Measurements from ENCODE around the gene PNLIP. TPM values are rescaled to one million over a fixed set of nuclear protein-coding genes. Genes with fewer than 3 reads are reported as not detected.

Gene PNLIP
- total RNA-seq, 1 donor from 2014 or later = not detected

DNA sequence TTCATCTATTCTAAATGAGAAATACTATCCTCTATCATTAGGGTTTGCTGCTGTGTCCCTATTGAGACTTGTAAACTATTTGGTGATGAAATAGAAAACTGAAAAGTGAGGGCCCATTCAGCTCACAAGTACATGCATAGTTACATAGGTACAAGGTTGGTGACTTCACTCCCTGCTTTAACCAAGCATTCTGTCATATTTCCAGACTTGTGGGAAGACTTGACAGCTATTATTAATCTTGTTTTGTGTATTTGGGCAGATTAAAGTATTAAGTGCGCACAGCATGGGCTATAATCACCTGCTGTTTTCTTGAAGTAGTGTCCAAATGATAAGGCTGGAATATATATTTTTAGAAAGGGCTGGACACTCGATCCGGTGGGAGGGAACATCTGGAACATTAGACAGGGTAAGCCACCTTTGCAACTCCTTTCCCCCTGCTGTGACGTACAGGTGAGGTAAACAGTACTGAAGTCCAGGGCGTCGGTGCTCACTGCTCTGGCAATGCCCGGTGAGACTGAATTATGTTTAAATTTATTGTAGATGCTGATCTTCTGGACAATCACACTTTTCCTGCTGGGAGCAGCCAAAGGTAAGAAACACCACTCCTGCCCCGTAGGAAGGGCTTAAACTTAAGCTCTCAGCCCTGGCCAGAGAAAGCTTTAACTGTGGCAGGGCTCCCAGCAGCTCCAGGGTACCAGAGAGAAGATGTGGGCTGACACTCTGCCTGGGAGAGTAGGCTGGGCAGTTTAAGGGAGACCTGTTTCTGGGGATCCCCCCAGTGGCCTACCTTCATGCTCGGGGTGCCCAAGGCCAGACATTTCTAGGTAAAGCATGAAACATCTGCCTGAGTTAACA lies 45.1 kb downstream of the PNLIP start, which contains the start of gene PNLIPRP1:
PNLIPRP1 (plus strand) TSS at position 370 of the 855 bp plus-strand sequence; CDS start at position 541, 171 bp downstream.
- H3K27ac Mint-ChIP-seq = no peak within 1 kb of the TSS
- H3K4me3 Mint-ChIP-seq (ENCODE audit: low read depth) = no peak within 1 kb of the TSS
- intact Hi-C loops (cut with micrococcal nuclease) = no loop called here
- no peak for DNase-seq (ENCODE audit: low spot score)
- no peaks in the 10 kb centered on the region for H3K27me3 Mint-ChIP-seq (ENCODE audit: low read depth)
- H3K4me1 Mint-ChIP-seq (ENCODE audit: low read depth) = no peaks in the 10 kb centered on the region
- H3K9me3 Mint-ChIP-seq = no peaks in the 10 kb centered on the region
- H3K36me3 Mint-ChIP-seq (ENCODE audit: low read depth) = no peaks in the 10 kb centered on the region

DNA sequence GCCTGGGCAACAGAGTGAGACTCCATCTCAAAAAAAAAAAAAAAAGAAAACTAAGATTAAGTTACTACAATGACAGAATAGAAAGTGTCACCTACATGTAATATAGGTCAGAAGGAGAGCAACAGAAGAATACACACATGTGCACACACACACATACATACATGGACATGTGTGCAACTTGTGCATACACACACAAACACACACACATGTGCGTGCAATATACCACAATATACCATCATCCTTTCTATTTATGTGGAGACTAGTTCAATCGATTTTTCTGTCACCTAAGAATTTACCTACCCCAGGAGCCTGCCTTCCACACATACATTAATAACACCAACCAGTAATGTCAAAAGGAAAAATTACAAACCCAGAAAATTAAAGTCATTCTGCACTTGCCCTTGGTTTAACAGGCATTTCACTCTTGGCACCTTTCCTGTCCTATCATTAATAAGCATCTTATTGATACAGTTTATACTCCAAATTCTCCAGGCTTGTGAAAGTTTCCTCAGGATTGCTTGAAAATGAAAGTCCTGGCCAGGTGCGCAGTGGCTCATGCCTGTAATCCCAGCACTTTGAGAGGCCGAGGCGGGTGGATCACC lies 47.5 kb downstream of the PNLIP start:
- no peak for DNase-seq (ENCODE audit: low spot score)
- no peak overlapping the region for H3K4me3 Mint-ChIP-seq (ENCODE audit: low read depth)
- no peaks in the 10 kb centered on the region for H3K27me3 Mint-ChIP-seq (ENCODE audit: low read depth)
- no peaks in the 10 kb centered on the region for H3K9me3 Mint-ChIP-seq
- intact Hi-C loops (cut with micrococcal nuclease) = no loop called here
- H3K27ac Mint-ChIP-seq = no peak overlapping the region
- H3K4me1 Mint-ChIP-seq (ENCODE audit: low read depth) = no peaks in the 10 kb centered on the region
- H3K36me3 Mint-ChIP-seq (ENCODE audit: low read depth) = no peaks in the 10 kb centered on the region

DNA sequence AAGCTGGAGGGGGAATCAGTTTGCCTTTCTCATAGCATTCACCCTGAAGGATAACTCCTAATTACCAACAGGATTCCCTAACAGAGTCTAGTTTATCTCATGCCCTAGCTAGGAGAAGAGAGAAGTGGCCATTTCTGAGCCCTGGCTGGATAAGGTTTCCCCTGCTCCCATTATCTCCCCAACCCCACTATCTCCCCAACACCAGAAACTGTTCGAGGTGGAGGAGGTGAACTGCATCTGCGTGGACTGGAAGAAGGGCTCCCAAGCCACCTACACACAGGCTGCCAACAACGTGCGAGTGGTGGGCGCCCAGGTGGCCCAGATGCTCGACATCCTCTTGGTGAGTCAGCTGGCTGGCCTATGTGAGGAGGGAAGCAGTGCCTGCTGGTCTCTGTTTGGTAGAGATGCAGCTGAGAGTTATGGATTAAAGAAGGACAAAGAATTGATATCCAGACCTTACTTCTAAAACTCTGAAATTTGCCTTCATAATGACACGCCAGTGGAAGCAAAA lies 48.8 kb downstream of the PNLIP start:
- Mint-ChIP-seq H3K9me3 (no peaks in the 10 kb centered on the region), H3K36me3 (ENCODE audit: low read depth) (no peaks in the 10 kb centered on the region), H3K4me1 (ENCODE audit: low read depth) (no peaks in the 10 kb centered on the region), H3K27ac (no peak overlapping the region), H3K4me3 (ENCODE audit: low read depth) (no peak overlapping the region), H3K27me3 (ENCODE audit: low read depth) (no peaks in the 10 kb centered on the region)
- intact Hi-C loops (cut with micrococcal nuclease) = no loop called here
- DNase-seq (ENCODE audit: low spot score) = no peak

DNA sequence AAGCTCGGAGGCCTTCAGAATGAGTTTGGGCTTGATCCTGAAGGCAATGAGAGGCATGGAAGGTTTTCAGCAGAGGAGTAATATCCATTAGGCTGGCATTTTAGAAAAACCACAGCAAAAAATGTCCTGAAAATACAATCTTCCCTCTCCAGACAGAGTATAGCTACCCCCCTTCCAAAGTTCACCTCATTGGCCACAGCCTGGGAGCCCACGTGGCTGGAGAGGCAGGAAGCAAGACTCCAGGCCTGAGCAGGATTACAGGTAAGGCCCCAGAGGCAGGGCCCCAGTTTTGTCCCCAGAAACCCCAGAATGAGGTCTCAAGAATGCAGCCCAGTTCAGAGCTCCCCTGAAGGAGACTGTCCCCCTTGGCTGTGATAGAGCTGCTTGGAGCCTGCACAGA lies 50.3 kb downstream of the PNLIP start:
- H3K27me3 Mint-ChIP-seq (ENCODE audit: low read depth) = no peaks in the 10 kb centered on the region
- no peaks in the 10 kb centered on the region for H3K9me3 Mint-ChIP-seq
- H3K4me3 Mint-ChIP-seq (ENCODE audit: low read depth) = no peak overlapping the region
- DNase-seq (ENCODE audit: low spot score) = no peak
- no peak overlapping the region for H3K27ac Mint-ChIP-seq
- intact Hi-C loops (cut with micrococcal nuclease) = no loop called here
- no peaks in the 10 kb centered on the region for H3K36me3 Mint-ChIP-seq (ENCODE audit: low read depth)
- H3K4me1 Mint-ChIP-seq (ENCODE audit: low read depth) = no peaks in the 10 kb centered on the region

DNA sequence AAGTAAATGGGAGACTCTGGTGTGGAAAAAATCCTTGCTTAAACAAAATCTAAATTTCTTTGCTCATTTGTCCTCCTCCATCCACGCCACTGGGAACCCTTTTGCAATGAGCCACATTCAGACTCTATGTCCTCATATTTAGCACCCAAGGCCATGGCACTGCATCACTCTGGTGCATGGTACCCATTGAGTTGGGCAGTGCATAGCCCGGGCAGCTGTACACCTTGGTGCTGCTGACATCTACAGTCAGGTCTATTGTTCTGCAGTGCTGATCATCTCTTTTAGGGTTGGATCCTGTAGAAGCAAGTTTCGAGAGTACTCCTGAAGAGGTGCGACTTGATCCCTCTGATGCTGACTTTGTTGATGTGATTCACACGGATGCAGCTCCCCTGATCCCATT lies 51.8 kb downstream of the PNLIP start:
- no peaks in the 10 kb centered on the region for H3K27me3 Mint-ChIP-seq (ENCODE audit: low read depth)
- no peaks in the 10 kb centered on the region for H3K36me3 Mint-ChIP-seq (ENCODE audit: low read depth)
- no peaks in the 10 kb centered on the region for H3K4me1 Mint-ChIP-seq (ENCODE audit: low read depth)
- no peaks in the 10 kb centered on the region for H3K9me3 Mint-ChIP-seq
- H3K4me3 Mint-ChIP-seq (ENCODE audit: low read depth) = no peak overlapping the region
- no peak overlapping the region for H3K27ac Mint-ChIP-seq
- intact Hi-C loops (cut with micrococcal nuclease) = no loop called here
- DNase-seq (ENCODE audit: low spot score) = no peak

DNA sequence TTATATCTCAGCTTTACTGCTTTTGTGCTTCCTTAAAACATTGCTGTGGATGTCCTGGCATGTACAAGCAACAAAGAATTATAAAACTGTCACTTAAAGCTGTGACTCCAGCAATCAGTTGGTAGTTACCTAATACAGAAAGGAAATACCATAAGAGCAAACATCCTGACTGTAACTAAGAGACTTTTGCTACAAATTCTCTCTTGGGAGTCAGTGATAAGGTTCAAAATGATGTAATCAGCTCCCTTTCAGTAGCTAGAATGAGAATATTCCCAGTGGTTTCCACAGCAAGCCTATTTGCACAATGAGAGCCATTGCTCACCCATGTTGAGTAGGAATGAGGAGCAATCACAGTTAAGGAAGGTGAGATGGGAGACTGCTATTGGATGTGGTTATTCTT lies 52.6 kb downstream of the PNLIP start:
- Mint-ChIP-seq H3K27ac (no peak overlapping the region), H3K4me1 (ENCODE audit: low read depth) (no peaks in the 10 kb centered on the region), H3K4me3 (ENCODE audit: low read depth) (no peak overlapping the region), H3K9me3 (no peaks in the 10 kb centered on the region), H3K36me3 (ENCODE audit: low read depth) (no peaks in the 10 kb centered on the region), H3K27me3 (ENCODE audit: low read depth) (no peaks in the 10 kb centered on the region)
- intact Hi-C loops (cut with micrococcal nuclease) = no loop called here
- no peak for DNase-seq (ENCODE audit: low spot score)

DNA sequence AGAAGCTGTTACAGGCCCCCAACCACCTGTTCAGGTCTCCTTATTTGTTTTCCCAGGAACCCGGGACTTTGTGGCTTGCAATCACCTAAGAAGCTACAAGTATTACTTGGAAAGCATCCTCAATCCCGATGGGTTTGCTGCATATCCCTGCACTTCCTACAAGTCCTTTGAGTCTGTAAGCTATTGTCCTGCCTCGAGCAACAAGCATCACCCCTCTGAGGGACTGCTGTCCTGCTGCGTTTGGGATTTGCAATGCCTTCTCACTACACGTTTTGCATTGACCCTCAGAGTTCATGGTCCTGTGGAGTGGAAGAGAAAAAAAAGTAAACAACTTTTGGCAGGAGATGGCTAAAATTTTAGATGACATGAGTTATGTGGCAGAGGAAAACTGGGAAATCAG lies 54.3 kb downstream of the PNLIP start:
- Mint-ChIP-seq H3K36me3 (ENCODE audit: low read depth) (no peaks in the 10 kb centered on the region), H3K4me3 (ENCODE audit: low read depth) (no peak overlapping the region), H3K4me1 (ENCODE audit: low read depth) (no peaks in the 10 kb centered on the region), H3K27ac (no peak overlapping the region), H3K27me3 (ENCODE audit: low read depth) (no peaks in the 10 kb centered on the region), H3K9me3 (no peaks in the 10 kb centered on the region)
- intact Hi-C loops (cut with micrococcal nuclease) = no loop called here
- no peak for DNase-seq (ENCODE audit: low spot score)

DNA sequence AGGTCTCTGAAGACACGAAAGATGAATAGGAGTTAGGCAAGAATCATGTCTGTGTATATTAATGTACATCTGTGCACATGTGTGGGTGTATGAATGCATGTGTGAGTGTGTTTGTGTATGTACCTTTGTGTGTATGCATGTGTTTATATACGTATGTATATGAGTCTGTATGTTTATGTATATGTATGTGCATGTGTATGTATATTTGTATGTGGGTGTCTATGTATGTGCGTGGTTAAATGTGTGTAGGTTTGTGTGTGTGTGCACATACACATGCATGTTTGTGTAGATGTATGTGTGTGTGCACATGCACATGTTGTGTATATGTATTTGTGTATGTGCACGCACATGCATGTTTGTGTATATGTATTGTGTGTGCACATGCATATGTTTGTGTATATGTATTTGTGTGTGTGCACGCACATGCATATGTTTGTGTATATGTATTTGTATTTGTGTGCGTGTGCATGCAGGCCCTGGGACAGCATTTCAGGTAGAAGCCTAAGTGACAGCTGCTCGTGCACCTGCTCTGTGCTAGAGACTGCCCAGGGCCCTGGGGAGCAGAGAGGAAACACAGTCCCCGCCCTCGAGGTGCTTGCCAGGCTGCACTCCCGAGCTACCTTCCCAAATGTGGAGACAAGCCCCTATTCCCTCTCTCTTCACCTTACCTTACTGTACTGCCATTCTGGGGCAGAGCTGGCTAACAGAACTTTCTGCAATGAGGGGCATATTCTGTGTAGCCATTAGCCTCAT lies 57.1 kb downstream of the PNLIP start:
- no peaks in the 10 kb centered on the region for H3K27me3 Mint-ChIP-seq (ENCODE audit: low read depth)
- H3K4me3 Mint-ChIP-seq (ENCODE audit: low read depth) = no peak overlapping the region
- no peaks in the 10 kb centered on the region for H3K9me3 Mint-ChIP-seq
- no peak overlapping the region for H3K27ac Mint-ChIP-seq
- DNase-seq (ENCODE audit: low spot score) = no peak
- no peaks in the 10 kb centered on the region for H3K36me3 Mint-ChIP-seq (ENCODE audit: low read depth)
- no peaks in the 10 kb centered on the region for H3K4me1 Mint-ChIP-seq (ENCODE audit: low read depth)
- intact Hi-C loops (cut with micrococcal nuclease) = no loop called here

DNA sequence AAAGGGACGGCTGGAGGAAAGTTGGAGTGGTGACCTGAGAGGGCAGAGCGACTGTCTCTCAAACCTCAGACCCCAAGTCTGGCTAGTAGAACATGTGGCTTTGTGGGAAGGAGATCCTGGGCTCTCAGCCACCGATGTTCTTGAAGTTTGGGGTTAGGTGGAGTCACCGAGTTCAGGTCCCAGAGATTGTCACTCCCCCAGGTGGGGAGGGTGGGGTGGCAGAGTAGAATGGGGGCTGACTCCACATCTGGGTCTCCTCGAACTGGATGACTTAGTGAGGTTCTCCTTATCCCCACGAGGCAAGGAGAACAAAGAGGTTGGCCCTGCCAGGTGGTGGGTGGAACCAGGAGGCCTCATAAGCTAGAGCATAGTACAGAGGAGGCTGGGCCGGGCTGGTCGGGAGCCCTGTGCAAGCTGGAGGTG lies 60.3 kb downstream of the PNLIP start:
- Mint-ChIP-seq H3K4me1 (ENCODE audit: low read depth) (no peaks in the 10 kb centered on the region), H3K4me3 (ENCODE audit: low read depth) (no peak overlapping the region), H3K27me3 (ENCODE audit: low read depth) (peaks cover 4% of the 10 kb centered on the region), H3K36me3 (ENCODE audit: low read depth) (no peaks in the 10 kb centered on the region), H3K27ac (no peak overlapping the region), H3K9me3 (no peaks in the 10 kb centered on the region)
- intact Hi-C loops (cut with micrococcal nuclease) = no loop called here
- no peak for DNase-seq (ENCODE audit: low spot score)

DNA sequence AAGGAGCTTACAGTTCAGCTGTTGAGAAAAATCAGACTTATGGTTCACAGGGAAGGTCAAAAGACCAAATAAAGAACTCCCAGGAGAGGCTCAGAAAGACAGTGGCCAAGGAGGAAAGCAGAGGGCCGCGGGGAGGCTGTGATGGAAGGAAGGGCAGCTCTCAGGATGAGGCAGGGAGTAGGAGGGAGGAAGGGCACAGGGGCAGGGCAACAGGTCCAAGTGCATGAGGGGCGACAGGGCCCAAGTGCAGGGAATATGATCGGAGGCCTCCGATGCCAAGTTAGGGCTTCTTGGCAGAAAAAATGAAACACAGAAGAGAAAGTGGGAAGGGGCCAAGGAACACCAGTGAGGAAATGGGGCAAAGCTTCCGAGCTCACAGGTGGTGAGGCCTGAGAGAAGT lies 61.6 kb downstream of the PNLIP start:
- H3K36me3 Mint-ChIP-seq (ENCODE audit: low read depth) = no peaks in the 10 kb centered on the region
- intact Hi-C loops (cut with micrococcal nuclease) = no loop called here
- H3K4me1 Mint-ChIP-seq (ENCODE audit: low read depth) = no peaks in the 10 kb centered on the region
- H3K4me3 Mint-ChIP-seq (ENCODE audit: low read depth) = no peak overlapping the region
- peaks cover 4% of the 10 kb centered on the region for H3K27me3 Mint-ChIP-seq (ENCODE audit: low read depth)
- no peak for DNase-seq (ENCODE audit: low spot score)
- no peaks in the 10 kb centered on the region for H3K9me3 Mint-ChIP-seq
- H3K27ac Mint-ChIP-seq = no peak overlapping the region

DNA sequence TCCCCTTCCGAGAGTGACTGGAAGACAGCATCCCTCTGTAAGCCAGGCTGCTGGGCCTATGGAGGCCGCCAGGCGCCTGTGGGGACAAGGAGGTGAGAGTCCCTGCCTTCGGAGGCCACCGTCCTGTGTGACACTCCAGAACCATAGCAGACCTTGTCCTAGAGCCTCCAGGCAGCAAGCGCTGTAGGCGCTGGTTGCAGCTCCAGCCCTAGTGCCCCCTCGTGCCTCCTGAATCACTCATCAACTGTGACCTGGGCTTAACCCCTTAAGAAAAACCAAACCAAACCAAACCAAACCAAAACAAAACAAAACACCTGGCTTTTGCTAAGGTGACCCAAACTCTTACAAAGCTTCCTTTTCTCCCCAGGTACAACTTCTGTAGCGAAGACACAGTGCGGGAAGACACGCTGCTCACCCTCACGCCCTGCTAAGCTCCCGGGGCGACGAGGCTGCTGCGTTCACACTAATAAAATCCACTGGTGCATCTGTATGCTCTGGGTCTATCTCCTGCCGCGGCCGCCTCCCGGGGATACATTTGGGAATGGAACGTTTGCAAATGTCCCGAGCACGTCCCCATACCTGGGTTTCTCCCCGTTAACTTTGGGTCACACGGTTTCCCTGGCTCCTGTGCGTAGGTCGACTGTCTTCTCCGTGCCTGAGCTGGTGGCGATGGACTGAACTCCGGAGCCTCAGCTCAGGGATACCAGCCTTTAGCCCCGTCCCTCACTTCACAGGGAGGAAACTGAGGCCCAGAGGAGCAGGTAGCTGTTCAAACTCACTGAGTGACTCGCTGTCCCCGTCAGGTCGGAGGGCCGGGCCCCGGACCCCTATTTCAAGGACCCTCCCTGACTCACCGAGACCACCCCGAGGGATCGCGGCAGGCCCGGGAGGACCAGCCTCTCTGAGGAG lies 63.2 kb downstream of the PNLIP start:
- DNase-seq (ENCODE audit: low spot score) = no peak
- peaks cover 4% of the 10 kb centered on the region for H3K27me3 Mint-ChIP-seq (ENCODE audit: low read depth)
- H3K4me3 Mint-ChIP-seq (ENCODE audit: low read depth) = no peak overlapping the region
- H3K9me3 Mint-ChIP-seq = no peaks in the 10 kb centered on the region
- no peaks in the 10 kb centered on the region for H3K36me3 Mint-ChIP-seq (ENCODE audit: low read depth)
- no peaks in the 10 kb centered on the region for H3K4me1 Mint-ChIP-seq (ENCODE audit: low read depth)
- no peak overlapping the region for H3K27ac Mint-ChIP-seq
- intact Hi-C loops (cut with micrococcal nuclease) = no loop called here

DNA sequence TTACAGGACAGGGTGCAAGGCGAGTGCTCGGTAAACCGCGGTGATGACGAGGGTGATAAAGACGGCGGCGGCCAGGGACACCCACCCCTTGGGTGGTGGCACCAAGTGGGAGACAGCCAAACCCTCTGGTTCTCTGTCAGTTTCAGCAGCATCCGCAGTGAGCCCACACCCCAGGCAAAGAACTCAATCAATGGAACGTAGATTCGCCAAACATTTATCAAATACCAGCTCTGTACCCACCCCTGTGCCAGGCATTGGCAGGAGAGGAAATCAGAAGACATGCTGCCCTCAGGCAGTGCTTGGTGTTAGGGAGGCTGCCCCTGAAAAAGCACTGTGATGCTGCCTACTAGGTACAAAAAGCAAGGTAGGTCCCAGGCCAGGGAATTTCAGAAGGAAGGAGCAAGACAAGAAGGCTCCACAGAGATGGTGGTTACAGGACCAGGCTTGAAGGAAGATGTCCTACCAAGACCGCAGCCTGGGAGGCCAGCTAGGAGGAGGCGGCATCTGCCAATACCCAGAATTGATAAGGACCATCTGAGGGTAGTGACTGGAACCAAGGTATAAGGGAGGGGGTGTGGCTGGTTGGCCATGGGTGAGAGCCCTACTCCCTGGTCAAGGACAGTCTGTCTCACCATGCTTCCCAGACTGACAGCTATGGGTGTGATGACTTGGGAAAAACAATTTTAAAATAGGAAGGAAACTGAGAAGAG lies 64.9 kb downstream of the PNLIP start:
- Mint-ChIP-seq H3K27ac (no peak overlapping the region), H3K4me1 (ENCODE audit: low read depth) (no peaks in the 10 kb centered on the region), H3K4me3 (ENCODE audit: low read depth) (no peak overlapping the region), H3K9me3 (no peaks in the 10 kb centered on the region), H3K36me3 (ENCODE audit: low read depth) (no peaks in the 10 kb centered on the region), H3K27me3 (ENCODE audit: low read depth) (peaks cover 4% of the 10 kb centered on the region)
- intact Hi-C loops (cut with micrococcal nuclease) = no loop called here
- no peak for DNase-seq (ENCODE audit: low spot score)

All from activated T-helper 2 cell treated with anti-CD3 and anti-CD28 coated beads, Interferon-gamma antibody, Interleukin-2, Interleukin-4, amounts not matched to agents 10 μg/mL and 5 μg/mL and 100 μg/mL, durations not matched to agents 14 hours and 24 hours and 36 hours (primary cell).